Retinal pigment epithelial cell (primary cell): ENCODE results near the gene TRIM2.
A peak's percentile ranks its signal among the peaks of the same experiment; 100 is the strongest.

Experiments used
- DNase-seq: peaks from one replicate; pipeline ENCODE4 v3.0.0-alpha.2; 2010; ENCODE audit warnings: low read depth
- H3K4me3 ChIP-seq: 2 replicates; pipeline ENCODE4 v1.5.1; 2011; ENCODE audit warnings: mild to moderate bottlenecking, low read length, control low read depth, moderate library complexity
- CTCF ChIP-seq: conservative IDR thresholded peaks from 2 replicates; pipeline ENCODE4 v1.5.1; 2011; ENCODE audit warnings: low read depth, low read length, control low read depth, inconsistent platforms

Gene TRIM2

DNA sequence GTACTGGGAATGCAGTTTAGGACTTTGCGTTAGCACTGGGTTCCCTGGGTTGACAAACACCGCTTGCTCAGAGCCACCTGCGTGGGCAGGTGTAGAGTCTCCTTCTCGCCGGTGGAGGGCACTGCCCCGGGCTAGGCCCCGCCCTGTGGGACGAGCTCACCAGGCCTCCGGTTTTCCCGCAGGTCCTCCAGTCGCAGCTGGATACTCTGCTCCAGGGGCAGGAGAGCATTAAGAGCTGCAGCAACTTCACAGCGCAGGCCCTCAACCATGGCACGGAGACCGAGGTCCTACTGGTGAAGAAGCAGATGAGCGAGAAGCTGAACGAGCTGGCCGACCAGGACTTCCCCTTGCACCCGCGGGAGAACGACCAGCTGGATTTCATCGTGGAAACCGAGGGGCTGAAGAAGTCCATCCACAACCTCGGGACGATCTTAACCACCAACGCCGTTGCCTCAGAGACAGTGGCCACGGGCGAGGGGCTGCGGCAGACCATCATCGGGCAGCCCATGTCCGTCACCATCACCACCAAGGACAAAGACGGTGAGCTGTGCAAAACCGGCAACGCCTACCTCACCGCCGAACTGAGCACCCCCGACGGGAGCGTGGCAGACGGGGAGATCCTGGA is 91.0 kb downstream of the TRIM2 start:
- H3K4me3 ChIP-seq = no peak overlapping the region
- no peak for TF ChIP-seq CTCF
- no peak for DNase-seq

DNA sequence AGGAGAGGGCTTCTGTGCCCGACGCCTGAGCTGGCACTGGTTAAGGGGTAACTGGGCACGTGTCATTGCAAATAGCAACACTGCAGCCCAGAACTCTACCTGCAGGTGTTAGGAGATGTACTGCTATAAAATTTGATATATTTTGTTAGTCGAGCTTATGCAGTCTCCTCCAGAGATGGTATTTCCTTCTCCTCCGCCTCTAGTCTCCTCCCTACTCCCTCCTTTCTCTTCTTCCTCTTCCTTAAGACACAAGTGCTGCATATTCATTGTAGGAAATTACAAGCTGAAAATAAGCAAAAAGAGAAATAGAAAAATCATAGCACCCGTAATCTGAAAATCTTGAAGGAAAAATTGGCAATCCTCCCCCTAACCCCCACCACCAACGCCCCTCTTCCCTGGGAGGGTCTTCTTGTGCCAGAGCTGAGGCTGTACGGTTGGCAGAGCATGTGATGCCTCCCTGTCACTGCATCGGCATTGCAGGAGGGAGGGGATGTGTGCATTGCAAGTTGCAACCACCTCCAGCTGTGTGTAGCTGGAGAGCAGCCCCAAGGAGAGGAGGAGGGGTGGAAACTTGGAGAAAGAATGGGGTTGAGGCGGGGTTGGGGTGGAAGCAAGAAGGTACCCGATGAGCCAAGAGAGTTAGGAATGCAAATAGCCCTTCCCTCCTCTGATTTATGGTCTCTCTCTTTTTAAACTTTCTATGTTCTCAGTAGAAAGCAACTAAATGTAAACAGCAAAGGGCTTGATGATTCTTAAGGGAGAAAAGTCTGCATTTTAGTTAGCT is 92.0 kb downstream of the TRIM2 start:
- TF ChIP-seq CTCF = no peak
- H3K4me3 ChIP-seq = no peak overlapping the region
- no peak for DNase-seq

DNA sequence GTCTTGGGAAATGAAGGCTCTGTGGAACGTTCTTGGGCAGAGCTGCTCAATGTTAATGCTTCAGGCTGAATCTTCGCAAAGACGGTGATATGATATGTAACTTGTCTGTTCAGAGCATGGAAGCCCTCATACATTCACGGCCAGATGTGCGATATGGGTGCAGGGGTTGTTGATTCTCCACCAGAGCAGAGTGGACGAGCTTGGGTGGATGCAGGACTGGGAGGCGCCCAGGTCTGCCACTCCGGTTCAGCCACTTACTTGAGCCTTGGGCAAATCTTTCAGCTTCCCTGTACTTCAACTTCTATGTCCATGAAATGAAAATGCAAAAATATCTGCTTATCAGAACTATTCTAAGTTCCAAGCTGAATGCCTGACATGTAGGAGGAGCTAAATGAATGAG is 92.9 kb downstream of the TRIM2 start:
- no peak for TF ChIP-seq CTCF
- no peak for DNase-seq
- no peak overlapping the region for H3K4me3 ChIP-seq

DNA sequence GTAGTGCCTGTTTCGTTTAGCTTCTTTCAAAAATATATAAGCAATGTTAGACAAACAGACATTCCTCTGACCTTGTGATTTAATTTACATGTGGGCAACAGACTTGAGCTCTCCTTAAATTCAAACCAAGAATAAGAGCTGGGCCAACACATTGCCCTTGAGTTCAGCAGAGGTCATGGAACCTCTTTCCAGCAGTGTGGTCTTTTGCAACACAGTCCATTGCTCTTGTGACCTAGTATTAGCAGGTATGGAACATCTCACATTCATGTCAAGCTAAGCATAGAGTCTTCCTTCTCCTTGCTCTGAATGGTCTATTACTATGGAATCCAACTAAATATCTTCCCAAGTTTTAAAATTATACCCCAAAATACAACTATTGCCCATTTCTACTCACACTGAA is 106.5 kb downstream of the TRIM2 start:
- no peak for TF ChIP-seq CTCF
- DNase-seq = no peak
- H3K4me3 ChIP-seq = no peak overlapping the region

GRCh38 chr4:153314915-153315314 is 110.7 kb downstream of the TRIM2 start:
- DNase-seq = no peak
- no peak for TF ChIP-seq CTCF
- no peak overlapping the region for H3K4me3 ChIP-seq

DNA sequence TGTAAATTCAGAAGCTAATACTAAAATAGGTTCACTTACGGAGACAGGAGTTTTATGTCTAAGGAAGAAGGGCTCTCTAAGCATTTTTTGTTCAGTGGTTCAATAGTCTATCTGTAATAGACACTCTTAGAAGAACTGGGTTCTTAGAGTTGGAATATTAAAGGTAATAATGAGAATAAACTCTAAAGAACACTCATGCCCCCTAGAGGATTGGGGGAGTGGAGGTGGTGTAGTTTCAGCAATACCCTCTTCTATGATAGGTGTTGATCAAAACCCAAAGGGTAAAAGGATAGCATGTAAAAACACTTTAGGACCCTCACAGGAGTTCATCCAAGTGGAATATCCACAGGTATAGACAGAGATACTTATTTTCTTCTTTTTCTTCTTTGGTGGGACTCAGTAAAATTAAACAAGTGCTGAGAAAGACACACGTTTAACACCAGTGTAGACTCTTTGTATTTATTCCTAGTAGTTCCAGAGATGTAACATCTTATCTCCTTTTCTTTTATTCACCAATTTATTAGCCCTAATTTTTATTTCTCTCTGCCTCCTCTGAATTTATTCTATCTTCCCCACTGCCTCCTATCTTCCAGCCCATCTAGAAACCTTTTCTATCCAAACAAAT is 114.6 kb downstream of the TRIM2 start:
- H3K4me3 ChIP-seq = no peak overlapping the region
- peak; percentile 18 for DNase-seq
- TF ChIP-seq CTCF = peak; percentile 84

DNA sequence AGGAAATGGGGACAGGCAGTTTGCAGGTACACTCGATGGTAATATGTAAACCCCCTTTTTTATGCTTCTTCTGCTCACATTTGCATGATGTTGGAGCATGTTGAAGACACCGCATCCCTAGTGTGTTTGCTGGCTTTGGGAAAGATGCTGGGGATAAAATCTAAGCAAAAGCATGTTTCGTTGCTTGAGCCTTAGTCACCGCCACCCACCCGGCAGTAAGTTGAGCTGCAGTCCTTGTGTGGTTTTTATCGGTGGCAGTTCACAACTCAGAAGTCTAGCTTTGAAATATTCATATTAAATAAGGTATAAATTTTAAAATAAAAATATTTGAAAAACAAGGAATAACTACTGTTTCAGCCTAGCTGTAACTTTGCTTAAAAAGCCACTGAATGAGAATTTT is 118.5 kb downstream of the TRIM2 start:
- DNase-seq = no peak
- no peak for TF ChIP-seq CTCF
- no peak overlapping the region for H3K4me3 ChIP-seq
